ENCODE data around the gene IQCN.

The IQCN gene

GRCh38 chr19:18270326-18270725 is 3.9 kb downstream of the IQCN start:
- H3K27me3 ChIP-seq (ENCODE audit: insufficient read depth, poor library complexity, severe bottlenecking) = no peaks in the 10 kb centered on the region
- H3K4me3 ChIP-seq (replicated peaks; ENCODE audit: insufficient read depth, low read length) = no peak overlapping the region
- no peak for TF ChIP-seq GABPA (IDR thresholded peaks at IDR 0.05; ENCODE audit: low read depth)
- no peak for TF ChIP-seq CTCF (IDR thresholded peaks at IDR 0.05; ENCODE audit: insufficient read depth, low read length)
- no peak for TF ChIP-seq POLR2AphosphoS5 (IDR thresholded peaks at IDR 0.05; ENCODE audit: low read depth)
- TF ChIP-seq SPI1 (IDR thresholded peaks at IDR 0.05; ENCODE audit: borderline replicate concordance, low read depth) = no peak
- no peak for TF ChIP-seq REST (IDR thresholded peaks at IDR 0.05; ENCODE audit: insufficient replicate concordance, low read depth)
- no peak overlapping the region for H3K27ac ChIP-seq (replicated peaks)
- no peak for DNase-seq (ENCODE audit: low read depth in 1 of 2, low spot score in 1 of 2)

GRCh38 chr19:18269070-18269723 is 5.1 kb downstream of the IQCN start:
- DNase-seq (ENCODE audit: low read depth in 1 of 2, low spot score in 1 of 2) = no peak
- no peak for TF ChIP-seq CTCF (IDR thresholded peaks at IDR 0.05; ENCODE audit: insufficient read depth, low read length)
- no peak for TF ChIP-seq POLR2AphosphoS5 (IDR thresholded peaks at IDR 0.05; ENCODE audit: low read depth)
- TF ChIP-seq SPI1 (IDR thresholded peaks at IDR 0.05; ENCODE audit: borderline replicate concordance, low read depth) = no peak
- no peak for TF ChIP-seq GABPA (IDR thresholded peaks at IDR 0.05; ENCODE audit: low read depth)
- TF ChIP-seq REST (IDR thresholded peaks at IDR 0.05; ENCODE audit: insufficient replicate concordance, low read depth) = no peak

GRCh38 chr19:18266771-18267686 is 7.2 kb downstream of the IQCN start:
- no peaks in the 10 kb centered on the region for H3K27me3 ChIP-seq (ENCODE audit: insufficient read depth, poor library complexity, severe bottlenecking)
- no peak overlapping the region for H3K27ac ChIP-seq (replicated peaks)
- no peak for TF ChIP-seq SPI1 (IDR thresholded peaks at IDR 0.05; ENCODE audit: borderline replicate concordance, low read depth)
- TF ChIP-seq CTCF (IDR thresholded peaks at IDR 0.05; ENCODE audit: insufficient read depth, low read length) = no peak
- TF ChIP-seq GABPA (IDR thresholded peaks at IDR 0.05; ENCODE audit: low read depth) = no peak
- TF ChIP-seq REST (IDR thresholded peaks at IDR 0.05; ENCODE audit: insufficient replicate concordance, low read depth) = no peak
- TF ChIP-seq POLR2AphosphoS5 (IDR thresholded peaks at IDR 0.05; ENCODE audit: low read depth) = no peak
- no peak overlapping the region for H3K4me3 ChIP-seq (replicated peaks; ENCODE audit: insufficient read depth, low read length)
- DNase-seq (ENCODE audit: low read depth in 1 of 2, low spot score in 1 of 2) = no peak

More at GRCh38 chr19:18269070-18269723, 5.1 kb downstream of the IQCN start:
- Histone ChIP-seq H3K4me3 (replicated peaks; ENCODE audit: insufficient read depth, low read length) (no peak overlapping the region), H3K27me3 (ENCODE audit: insufficient read depth, poor library complexity, severe bottlenecking) (no peaks in the 10 kb centered on the region), H3K27ac (replicated peaks) (no peak overlapping the region)
